ENCODE measurements around the gene ATP10A.

GRCh38 chr15:25773248-25773647 lies 89.9 kb downstream of the ATP10A start:
- TF ChIP-seq ARNTL (CRISPR knock-in tag; IDR thresholded peaks at IDR 0.05; ENCODE audit: borderline replicate concordance, low read depth) (no peak), TCF4 (CRISPR knock-in tag; IDR thresholded peaks at IDR 0.05; ENCODE audit: borderline replicate concordance) (no peak), ISL1 (CRISPR knock-in tag; IDR thresholded peaks at IDR 0.05) (no peak), CSRNP3 (CRISPR knock-in tag; IDR thresholded peaks at IDR 0.05) (no peak), PATZ1 (CRISPR knock-in tag; IDR thresholded peaks at IDR 0.05; ENCODE audit: borderline replicate concordance) (no peak), ZFP30 (CRISPR knock-in tag; IDR thresholded peaks at IDR 0.05) (no peak), ZNF8 (CRISPR knock-in tag; IDR thresholded peaks at IDR 0.05) (no peak), CSDC2 (CRISPR knock-in tag; IDR thresholded peaks at IDR 0.05) (no peak)
